GM20431 (cell line): Measurements from ENCODE around the gene TRMT11.
"Not testable (repeated sequence)": the region's sequence is repeated elsewhere in the genome, so short reads cannot be mapped to it uniquely, and the experiment has no call there.

ENCODE experiments used
- in situ Hi-C: fragments of 300-500 bp; cut with MseI, MboI; formaldehyde crosslinking; loops from one replicate; pipeline ENCODE4 v1.15.0; 2020; ENCODE audit warnings: low sequenced_read_pairs; ENCODE audit not compliant: unreplicated experiment

Gene TRMT11

DNA sequence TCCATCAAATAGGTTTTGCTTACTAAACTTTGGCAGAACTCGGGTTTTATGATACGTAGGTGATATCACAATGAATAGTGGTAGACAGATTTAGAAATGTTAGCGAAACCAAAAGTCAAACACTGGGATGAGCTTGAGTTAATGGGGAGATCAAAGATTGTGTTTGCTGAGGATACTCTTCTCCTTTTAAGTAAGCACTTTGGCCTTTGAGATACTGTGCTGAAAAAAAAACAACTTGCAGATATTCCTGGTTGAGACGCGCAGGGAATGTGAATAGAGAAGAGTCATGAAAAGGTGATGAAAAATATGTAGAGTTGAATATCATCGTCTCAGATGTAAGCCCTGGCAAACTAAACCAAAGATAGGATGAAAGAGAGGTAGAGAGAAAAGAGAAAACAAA lies 48.3 kb downstream of the TRMT11 start:
- in situ Hi-C loops = no loop called here

DNA sequence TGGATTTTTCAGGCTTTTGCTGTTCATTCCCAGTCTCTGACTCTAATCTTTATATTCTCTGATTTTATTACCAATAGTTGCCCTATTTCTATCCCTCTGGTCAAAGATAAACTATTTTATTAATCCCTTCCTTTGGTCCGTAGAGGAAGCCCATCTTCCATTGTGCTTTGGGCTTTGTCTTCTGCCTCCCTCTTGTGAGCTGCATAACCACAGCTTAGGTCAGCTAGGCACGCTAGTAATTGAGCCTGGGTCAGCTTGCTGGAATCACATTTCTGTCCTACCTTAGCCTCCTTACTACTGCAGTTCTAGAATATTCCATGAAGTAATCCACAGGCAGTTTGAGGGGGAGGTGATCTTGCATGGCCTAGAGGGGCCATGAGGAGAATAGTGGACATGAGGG lies 49.4 kb downstream of the TRMT11 start:
- in situ Hi-C loops = no loop called here

DNA sequence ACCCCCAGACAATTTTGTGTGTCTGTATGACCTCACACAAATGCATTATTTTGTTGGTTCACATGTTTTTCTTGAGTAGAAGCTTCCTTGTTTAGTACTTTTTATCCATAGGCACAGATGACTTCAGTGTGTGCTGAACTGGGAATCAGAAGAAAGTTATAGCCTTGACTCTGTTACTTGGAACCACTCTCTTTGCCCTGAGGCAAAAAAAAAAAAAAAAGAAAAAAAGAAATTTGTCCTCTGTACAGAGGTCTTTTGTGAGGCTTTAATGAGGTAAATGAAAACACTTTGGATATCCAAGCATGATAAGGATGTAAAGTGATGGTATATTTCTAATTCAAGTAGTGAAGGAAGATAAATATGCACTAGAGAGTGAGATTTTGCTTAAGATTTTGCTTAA lies 51.9 kb downstream of the TRMT11 start:
- in situ Hi-C loops = no loop called here

DNA sequence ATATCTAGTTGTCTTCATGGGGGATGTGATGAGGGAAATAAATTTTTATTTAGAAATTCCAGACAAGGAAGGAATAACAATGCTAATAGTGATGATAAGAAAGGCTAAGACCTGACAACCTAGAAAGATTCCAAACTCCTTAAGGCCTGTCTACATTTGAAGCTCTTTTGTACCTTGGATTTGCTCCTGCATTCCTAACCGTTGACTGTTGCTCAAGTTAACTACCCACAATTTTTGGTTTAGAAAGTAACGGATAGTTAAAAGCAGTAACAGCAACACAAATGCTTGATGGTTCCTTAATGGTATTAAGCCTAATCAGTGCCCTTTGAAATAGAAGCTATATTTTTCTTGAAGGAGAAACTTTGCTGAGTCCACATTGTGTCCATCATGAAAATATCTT lies 52.9 kb downstream of the TRMT11 start:
- in situ Hi-C loops = no loop called here

DNA sequence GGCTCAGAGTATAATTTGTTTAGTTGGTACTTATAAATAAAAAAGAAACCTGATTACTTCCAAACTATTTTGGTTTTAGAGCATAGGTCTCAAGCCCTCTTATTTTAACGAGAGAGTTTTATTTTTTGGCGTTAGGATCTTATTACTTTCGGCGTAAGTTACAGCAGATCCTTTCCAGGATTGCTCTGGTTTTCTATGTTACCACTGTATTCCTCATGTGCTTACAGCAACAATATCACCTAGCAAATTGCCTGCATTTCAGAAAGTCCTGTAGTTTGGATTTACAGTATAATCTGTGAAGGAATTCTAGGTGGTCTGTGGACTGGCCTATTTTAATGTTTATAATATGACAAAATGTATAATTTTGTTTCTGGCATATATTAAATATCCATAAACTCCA lies 54.1 kb downstream of the TRMT11 start:
- in situ Hi-C loops = no loop called here

DNA sequence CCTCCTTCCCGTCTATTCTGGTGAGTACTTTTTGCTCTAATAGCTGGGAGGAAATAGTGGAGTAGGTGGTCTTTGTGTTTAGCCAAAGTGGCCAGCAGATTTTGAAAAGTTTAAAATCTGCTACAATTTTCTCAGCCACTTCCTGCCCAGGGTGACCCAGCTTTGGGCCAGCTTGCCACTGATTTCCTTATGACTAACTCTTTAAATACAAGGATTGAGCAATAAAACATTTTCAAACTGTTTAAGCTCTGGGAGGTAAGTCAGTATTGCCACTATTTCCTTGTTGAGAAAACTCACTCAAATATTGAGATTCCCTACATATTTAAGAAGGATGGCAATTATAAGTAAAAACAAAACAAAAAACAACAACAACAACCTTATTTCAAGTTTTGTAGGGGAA lies 54.5 kb downstream of the TRMT11 start:
- in situ Hi-C loops = no loop called here

DNA sequence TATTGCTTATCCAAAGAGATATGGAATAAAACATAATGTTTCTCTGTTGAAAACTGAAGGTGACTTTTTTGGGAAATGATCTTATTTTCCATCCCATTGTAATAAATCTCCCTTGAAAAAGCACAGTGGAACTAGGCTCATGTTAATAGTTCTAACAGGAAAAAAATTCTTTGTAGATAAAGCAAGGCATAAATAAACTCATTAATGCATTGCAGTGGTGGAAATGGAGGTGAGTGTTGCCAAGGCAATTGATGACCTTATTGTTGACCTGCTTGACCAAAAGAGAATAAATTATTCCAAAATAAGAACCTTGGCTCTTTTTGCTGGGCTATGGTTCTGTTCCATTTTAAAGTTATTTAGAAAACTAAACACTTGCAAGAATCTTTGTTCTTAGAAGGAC lies 55.2 kb downstream of the TRMT11 start:
- in situ Hi-C loops = no loop called here

DNA sequence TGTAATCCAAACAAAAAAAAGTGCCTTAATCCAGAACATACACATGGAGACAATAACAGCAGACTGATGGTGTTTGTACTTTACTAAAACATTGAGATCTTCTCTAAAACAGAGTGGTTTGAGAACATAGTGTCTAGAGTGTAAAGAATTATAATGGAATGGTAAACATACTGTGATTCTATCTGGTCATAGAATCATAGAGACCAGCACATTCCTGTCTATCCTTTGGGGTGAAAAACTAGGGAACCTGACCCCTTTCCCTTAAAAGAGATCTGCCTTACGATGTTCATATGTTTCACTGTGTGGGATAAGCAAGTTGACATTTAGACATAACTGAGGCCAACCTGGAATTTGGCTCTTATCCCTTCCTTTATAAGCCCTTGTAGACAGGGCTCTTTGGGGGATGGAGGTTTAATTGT lies 55.7 kb downstream of the TRMT11 start:
- in situ Hi-C loops = no loop called here

DNA sequence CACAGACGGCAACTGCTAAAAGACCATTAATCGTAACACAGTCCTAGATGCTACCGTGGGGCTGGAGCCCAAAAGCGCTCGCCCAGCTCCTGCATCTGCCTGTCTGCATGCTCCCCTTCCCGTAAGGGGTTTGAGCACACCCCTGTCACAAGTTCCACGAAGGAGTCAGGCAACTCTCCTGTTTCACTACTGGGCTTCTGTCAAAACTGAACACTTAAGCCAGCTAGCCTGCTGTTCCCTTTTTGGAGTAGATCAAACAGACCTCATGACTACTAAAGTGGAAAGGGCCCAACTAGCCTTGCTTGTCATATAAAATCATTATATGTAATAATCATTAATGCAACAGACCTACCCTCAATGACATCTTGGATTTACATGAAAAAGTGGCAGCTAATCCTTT lies 61.3 kb downstream of the TRMT11 start:
- in situ Hi-C loops = no loop called here

DNA sequence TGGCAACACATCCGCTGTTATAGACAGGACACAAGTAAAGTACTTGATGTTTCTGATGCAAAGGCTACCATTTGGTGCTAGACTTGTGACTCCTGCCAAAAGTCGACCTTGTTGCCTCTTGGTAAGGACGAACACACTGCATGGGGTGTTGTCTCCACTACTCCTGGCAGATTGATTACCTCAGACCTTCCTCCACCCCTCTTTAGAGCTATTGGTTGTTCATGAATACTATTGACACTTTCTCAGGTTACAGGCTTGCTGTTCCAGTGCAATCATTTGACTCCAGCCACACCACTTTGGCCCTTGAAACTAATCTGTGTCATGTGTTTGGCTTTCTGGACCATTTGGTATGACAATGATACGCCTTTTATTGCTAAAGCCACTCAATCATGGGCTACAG lies 62.3 kb downstream of the TRMT11 start:
- in situ Hi-C loops = no loop called here

DNA sequence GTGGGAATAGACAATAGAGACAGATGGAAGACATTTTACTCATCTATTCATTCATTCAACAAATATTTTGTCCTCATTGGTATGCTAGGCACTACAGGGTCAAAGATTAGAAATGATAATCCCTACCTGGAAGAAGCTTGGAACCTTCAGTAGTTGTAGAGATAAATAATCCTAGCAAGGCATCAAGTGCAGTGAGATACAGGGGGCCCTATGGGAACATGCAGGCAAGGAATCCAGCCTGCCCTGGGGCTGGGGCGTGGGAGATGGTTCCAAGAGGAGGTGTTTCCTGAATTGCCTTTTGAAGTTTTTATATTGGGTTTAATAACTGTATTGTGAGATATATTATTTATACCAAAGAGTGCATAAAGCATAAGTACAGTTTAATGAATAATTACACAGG lies 64.5 kb downstream of the TRMT11 start:
- in situ Hi-C loops = no loop called here

DNA sequence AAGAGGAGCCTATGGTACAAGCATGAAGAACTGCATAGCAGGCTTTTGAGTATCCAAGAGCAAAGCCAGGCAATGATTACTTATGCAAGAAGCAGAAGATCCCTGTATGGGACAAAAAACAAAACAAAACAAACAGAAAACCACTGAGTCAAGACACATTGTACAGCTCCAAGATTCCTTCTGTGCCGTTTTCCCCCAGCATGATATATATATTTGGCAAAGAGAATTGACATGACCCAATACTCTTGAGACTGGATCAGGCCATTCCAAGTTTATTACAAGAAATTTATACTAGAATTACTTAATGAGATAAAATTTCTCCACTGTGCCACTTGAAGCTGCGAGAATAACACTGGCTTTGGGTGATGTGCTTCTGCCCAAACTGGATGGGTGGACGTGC lies 65.5 kb downstream of the TRMT11 start:
- in situ Hi-C loops = no loop called here

DNA sequence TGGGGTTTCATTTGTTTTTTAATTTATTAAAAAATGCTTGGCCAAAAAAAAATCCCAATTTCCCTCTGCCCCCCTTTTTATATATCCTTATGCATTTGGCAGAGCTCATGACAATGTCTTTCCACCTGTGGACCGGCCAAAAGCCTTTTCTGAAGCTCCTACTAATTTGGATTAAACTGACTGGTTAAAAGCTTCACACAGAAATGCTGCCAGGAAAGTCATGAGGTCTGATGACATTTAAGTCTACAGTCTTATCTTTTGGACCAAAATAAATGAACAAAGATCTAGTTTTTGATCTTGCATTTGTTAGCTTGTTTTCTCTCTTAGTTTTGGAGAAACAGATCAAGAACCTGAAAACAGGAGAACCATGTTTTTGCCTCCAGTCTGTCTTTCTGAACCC lies 66.1 kb downstream of the TRMT11 start:
- in situ Hi-C loops = no loop called here

DNA sequence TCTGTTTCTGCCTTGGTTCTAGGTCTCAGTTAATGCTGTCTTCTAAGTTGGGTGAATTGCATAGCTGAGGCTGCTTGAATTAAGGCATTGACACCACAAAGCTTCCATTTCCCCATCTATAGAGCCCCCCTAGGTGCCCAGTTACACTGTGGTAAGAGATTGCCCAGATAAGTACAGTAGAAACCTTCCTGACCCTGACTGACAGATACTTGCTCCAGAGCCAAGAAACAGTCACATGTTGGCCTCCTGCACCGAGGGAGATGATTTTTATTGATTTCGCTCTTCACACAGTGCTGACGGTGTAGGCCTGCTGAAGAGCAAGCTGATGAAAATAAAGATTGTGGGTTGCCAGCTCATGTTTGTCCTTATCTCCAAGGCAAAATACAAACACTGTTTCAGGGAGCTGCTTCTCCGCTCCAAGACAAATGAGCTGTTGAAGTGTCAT lies 67.9 kb downstream of the TRMT11 start:
- in situ Hi-C loops = no loop called here

DNA sequence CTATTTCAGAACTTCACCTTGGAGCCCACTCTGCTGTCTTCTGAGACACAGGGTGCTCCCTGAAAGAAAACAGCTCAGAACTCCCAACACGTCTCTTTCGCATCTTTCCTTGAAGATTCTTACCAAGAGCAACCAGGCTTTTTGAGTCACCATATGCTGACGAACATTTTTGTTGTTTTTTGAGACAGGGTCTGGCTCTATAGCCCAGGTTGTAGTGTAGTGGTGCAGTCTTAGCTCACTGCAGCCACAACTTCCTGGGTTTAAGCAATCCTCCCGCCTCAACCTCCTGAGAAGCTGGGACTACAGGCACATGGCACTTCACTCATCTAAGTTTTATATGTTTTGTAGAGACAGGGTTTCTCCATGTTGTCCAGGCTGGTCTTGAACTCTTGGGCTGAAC lies 68.5 kb downstream of the TRMT11 start:
- in situ Hi-C loops = no loop called here

DNA sequence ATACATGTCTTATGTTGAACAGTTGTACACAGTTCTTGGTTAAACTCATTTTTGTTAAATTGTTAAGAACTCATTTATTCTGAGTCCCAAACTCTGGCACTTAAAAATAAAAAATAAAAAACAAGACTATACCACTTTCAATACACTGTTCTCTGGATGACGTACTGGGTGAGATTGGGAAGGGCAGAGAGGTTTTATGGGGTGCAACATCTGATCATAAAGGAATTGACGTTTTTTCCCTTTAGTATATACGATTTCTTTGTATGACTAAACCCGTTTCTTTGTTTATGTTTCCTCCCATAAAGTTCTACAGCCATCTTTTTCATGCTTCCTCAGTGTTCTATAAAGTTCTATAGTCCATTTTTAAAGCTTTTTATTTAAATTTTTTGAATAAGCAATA lies 69.1 kb downstream of the TRMT11 start:
- in situ Hi-C loops = no loop called here

DNA sequence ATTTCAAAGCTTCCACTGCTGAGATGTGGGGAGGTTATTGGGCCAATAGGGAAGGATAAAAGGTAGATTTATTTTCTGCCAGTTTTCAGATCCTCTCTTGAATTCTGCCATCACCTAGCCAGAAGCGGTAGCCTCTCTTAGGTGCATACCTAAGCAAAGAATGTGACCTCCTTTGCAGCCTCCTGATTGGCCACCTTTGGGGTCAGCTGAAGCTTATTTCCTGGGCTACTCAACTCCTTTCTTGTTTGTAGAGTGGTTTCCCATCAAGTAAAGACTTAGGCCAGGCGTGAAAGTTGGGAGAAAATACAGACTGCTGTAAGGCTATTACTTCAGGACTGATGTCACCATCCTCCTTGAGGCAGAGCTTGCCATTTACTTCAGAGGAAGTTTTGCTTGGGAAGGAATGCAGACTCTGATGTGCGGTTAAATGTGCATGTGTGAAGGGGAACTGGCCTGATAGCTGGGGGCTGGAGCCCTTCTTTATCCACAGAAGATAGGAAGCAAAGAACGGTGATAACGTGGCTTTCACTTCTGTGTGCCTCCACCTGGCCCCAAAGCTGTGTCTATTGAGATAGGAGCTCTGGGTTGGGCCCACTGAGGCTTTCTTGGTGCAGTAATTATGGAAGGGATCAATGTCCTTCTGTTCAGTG lies 70.1 kb downstream of the TRMT11 start:
- in situ Hi-C loops = no loop called here

DNA sequence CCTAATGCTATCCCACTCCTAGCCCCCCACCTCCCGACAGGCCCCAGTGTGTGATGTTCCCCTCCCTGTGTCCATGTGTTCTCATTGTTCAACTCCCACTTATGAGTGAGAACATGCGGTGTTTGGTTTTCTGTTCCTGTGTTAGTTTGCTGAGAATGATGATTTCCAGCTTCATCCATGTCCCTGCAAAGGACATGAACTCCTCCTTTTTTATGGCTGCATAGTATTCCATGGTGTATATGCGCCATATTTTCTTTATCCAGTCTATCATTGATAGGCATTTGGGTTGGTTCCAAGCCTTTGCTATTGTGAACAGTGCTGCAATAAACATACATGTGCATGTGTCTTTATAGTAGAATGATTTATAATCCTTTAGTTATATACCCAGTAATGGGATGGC lies 71.7 kb downstream of the TRMT11 start:
- in situ Hi-C loops = not testable (repeated sequence)

DNA sequence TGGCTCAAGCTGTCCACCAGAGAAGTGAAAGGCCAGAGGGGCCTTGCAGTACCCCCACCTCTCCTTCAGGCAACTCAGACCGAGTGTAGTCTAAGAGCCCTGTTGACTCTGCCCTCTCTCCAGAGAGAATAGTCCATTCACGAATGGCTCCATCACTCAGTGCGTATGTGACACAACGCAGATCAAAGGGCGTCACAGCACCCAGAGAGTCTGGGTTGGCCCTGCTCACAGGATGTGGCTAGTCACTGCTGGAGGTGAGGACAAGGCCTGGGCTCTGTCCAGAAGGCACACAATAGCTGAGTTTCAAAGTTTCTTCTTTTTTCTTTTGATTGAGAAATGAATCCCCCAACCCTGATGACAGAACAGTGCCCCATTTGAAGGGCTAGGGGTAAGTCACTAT lies 74.1 kb downstream of the TRMT11 start:
- in situ Hi-C loops = no loop called here

DNA sequence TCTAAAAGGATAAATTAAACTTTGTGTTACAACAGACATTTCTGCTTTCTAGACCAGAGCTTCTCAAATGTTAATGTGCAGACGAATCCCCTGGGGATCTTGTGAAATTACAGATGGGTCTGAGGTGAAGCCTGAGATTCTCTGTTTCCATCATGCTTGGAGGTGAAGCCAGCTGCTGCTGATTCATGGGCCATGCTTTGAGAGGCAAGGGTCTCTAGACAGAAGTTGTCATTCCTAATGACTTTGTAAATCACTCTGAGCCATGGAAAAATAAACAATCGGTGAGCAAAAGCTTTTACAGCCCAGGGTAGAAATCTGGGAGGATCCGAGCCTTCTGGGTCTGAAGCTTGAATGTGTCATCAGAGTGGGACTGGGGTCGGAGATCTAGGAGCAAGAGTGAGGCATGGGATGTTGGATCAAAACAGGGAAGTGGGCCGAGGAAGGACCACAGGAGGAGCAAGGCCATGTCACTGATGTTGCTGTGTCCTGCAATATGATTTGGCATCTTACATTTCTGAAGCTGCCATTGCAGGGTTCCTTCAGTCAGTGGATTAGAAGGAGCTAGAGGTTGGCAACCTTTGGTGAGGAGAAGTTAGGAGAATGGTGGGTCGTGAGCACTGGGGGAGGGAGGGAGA lies 77.3 kb downstream of the TRMT11 start:
- in situ Hi-C loops = no loop called here

DNA sequence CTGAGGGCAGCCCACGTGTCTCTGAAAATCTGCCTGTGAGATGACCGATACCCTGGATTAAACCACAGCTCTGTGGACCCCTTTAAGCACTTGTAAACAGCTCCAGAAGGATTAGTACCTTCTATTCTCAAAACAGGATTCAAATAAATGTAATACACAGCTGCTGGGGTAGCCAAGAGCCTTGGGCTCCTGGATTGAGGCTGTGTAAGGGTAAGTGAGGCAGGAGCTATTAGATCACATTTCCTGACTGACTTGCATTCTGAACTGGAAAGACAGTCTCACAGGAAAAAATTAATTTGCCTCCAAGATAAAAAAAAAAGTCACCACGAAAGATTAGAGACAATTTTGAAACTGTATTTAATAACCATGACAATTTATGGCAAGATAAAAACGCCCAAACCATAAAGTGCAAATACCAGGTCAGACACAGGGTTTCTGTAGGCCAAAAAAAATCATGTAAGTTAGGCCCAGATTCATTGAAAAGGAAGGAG lies 78.0 kb downstream of the TRMT11 start:
- in situ Hi-C loops = no loop called here
